ENCODE results near the gene LMF2. TPM values are rescaled to one million over a fixed set of nuclear protein-coding genes. Genes with fewer than 3 reads are reported as not detected.

LMF2 gene
- total RNA-seq, 4 donors from 2014 or later: 35.4 to 65.0 (median 46.2) TPM

GRCh38 chr22:50481045-50481439 is 26.5 kb downstream of the LMF2 start:
- peak overlapping the region; percentile 39 to 65 (median 50) for H3K4me3 ChIP-seq
- peaks cover 5 to 30% (median 7%) of the 10 kb centered on the region in 3 donors for H3K4me1 ChIP-seq
- DNase-seq: no peak
- H3K9me3 ChIP-seq: no peaks in the 10 kb centered on the region
- TF ChIP-seq POLR2A (IDR thresholded peaks at IDR 0.05) (no peak), CTCF (IDR thresholded peaks at IDR 0.05) (no peak)
- H3K27ac ChIP-seq: no peak overlapping the region
- H3K27me3 ChIP-seq: peaks cover 0 to 76% (median 6%) of the 10 kb centered on the region in 4 donors
- intact Hi-C loops (cut with DNase I): no loop called here
- WGBS, 2 donors: 48% methylated on average over 5 of the region's 45 CpGs; no CpG with 5 or more reads in 1 of the 2 donors
- no peaks in the 10 kb centered on the region for H3K36me3 ChIP-seq

GRCh38 chr22:50479721-50480120 is 27.8 kb downstream of the LMF2 start:
- no peak for DNase-seq
- TF ChIP-seq CTCF (IDR thresholded peaks at IDR 0.05): no peak
- TF ChIP-seq POLR2A (IDR thresholded peaks at IDR 0.05): no peak
- 58 to 63% methylated on average over 11 of the region's 11 CpGs for WGBS, 2 donors
- H3K36me3 ChIP-seq: no peaks in the 10 kb centered on the region
- H3K4me3 ChIP-seq: no peak overlapping the region
- peaks cover 0 to 63% (median 6%) of the 10 kb centered on the region in 4 donors for H3K27me3 ChIP-seq
- H3K27ac ChIP-seq: no peak overlapping the region
- intact Hi-C loops (cut with DNase I): no loop called here
- H3K9me3 ChIP-seq: no peaks in the 10 kb centered on the region
- peaks cover 12 to 37% (median 14%) of the 10 kb centered on the region in 3 donors for H3K4me1 ChIP-seq

- Histone ChIP-seq H3K27me3 (peaks cover 0 to 45% (median 6%) of the 10 kb centered on the region in 4 donors), H3K36me3 (no peaks in the 10 kb centered on the region), H3K9me3 (no peaks in the 10 kb centered on the region), H3K4me3 (no peak overlapping the region), H3K27ac (no peak overlapping the region), H3K4me1 (peaks cover 23 to 49% (median 25%) of the 10 kb centered on the region in 3 donors)
- TF ChIP-seq POLR2A (IDR thresholded peaks at IDR 0.05): no peak
- TF ChIP-seq CTCF (IDR thresholded peaks at IDR 0.05): no peak
- WGBS, 2 donors: 88% methylated on average over 10 of the region's 12 CpGs; no CpG with 5 or more reads in 1 of the 2 donors
- no peak for DNase-seq
- intact Hi-C loops (cut with DNase I): no loop called here
Observed at GRCh38 chr22:50477923-50478322, 29.6 kb downstream of the LMF2 start.

- H3K4me3 ChIP-seq: no peak overlapping the region
- no peak overlapping the region for H3K27ac ChIP-seq
- H3K27me3 ChIP-seq: peaks cover 0 to 34% (median 3%) of the 10 kb centered on the region in 4 donors
- intact Hi-C loops (cut with DNase I): no loop called here
- H3K36me3 ChIP-seq: no peaks in the 10 kb centered on the region
- DNase-seq: no peak
- peaks cover 29 to 52% (median 31%) of the 10 kb centered on the region in 3 donors for H3K4me1 ChIP-seq
- H3K9me3 ChIP-seq: no peaks in the 10 kb centered on the region
- TF ChIP-seq POLR2A (IDR thresholded peaks at IDR 0.05) (no peak), CTCF (IDR thresholded peaks at IDR 0.05) (no peak)
- 52 to 54% methylated on average over 7 of the region's 7 CpGs for WGBS, 2 donors
Observed at GRCh38 chr22:50476868-50477267, 30.6 kb downstream of the LMF2 start.

- Histone ChIP-seq H3K9me3 (no peaks in the 10 kb centered on the region), H3K4me3 (peak overlapping the region in 3 of 4 donors; percentile 75 to 84 (median 77)), H3K27me3 (peaks cover 0 to 22% (median 0%) of the 10 kb centered on the region in 4 donors), H3K27ac (peak overlapping the region in 3 of 4 donors; percentile 94 to 95 (median 94)), H3K4me1 (peaks cover 40 to 53% (median 42%) of the 10 kb centered on the region in 3 donors), H3K36me3 (no peaks in the 10 kb centered on the region)
- TF ChIP-seq POLR2A (IDR thresholded peaks at IDR 0.05) (no peak), CTCF (IDR thresholded peaks at IDR 0.05) (no peak)
- WGBS, 2 donors: 85 to 87% methylated on average over 6 of the region's 6 CpGs
- intact Hi-C loops (cut with DNase I): no loop called here
- no peak for DNase-seq
Observed at GRCh38 chr22:50475652-50476002, 31.9 kb downstream of the LMF2 start.

All from esophagus squamous epithelium (tissue), 5 donors.